WTC11 (cell line): ENCODE measurements around the gene ZNF705A. TPM values are rescaled to one million over a fixed set of nuclear protein-coding genes. Genes with fewer than 3 reads are reported as not detected.
"Not testable (repeated sequence)": the region's sequence is repeated elsewhere in the genome, so short reads cannot be mapped to it uniquely, and the experiment has no call there.

Experiments used
- ATAC-seq: fragments of 200-7000 bp; cut with Tn5 transposase; 2 replicates; pipeline ENCODE4 v1.10.0; 2021; ENCODE audit warnings: mild to moderate bottlenecking, moderate library complexity
- CTCF ChIA-PET: fragments of 300-600 bp; sonication (Branson Sonifier 250); formaldehyde crosslinking; loops from one replicate; lab custom pipeline; 2021; ENCODE audit warnings: antibody characterized with exemption; lab: Charles Lee
- POLR2A ChIA-PET: fragments of 350-600 bp; sonication (Branson Sonifier 250); formaldehyde crosslinking; loops from one replicate; lab custom pipeline; 2021; ENCODE audit warnings: antibody characterized with exemption; lab: Charles Lee
- DNase-seq: peaks from one replicate; pipeline ENCODE4 v3.0.0; 2021; ENCODE audit warnings: low spot score
- H3K27ac Mint-ChIP-seq: 2 replicates; pipeline ENCODE4 v1.8.0; 2021; ENCODE audit warnings: mixed read lengths
- H3K27me3 Mint-ChIP-seq: 2 replicates; pipeline ENCODE4 v1.8.0; 2021; ENCODE audit warnings: low read depth, mild to moderate bottlenecking, moderate library complexity, mixed read lengths
- H3K36me3 Mint-ChIP-seq: 2 replicates; pipeline ENCODE4 v1.8.0; 2021; ENCODE audit warnings: mixed read lengths
- H3K4me1 Mint-ChIP-seq: 2 replicates; pipeline ENCODE4 v1.8.0; 2022; ENCODE audit warnings: mixed read lengths
- H3K4me3 Mint-ChIP-seq: 2 replicates; pipeline ENCODE4 v1.8.0; 2021; ENCODE audit warnings: mild to moderate bottlenecking, moderate library complexity, mixed read lengths
- H3K9me3 Mint-ChIP-seq: 2 replicates; pipeline ENCODE4 v1.8.0; 2021; ENCODE audit warnings: mixed read lengths
- AR ChIP-seq: fragments of 250-450 bp; sonication (Bioruptor Pico); IDR thresholded peaks from 2 replicates; pipeline ENCODE4 v1.9.0; 2021; ENCODE audit warnings: mild to moderate bottlenecking
- CREM ChIP-seq: sonication (generic); formaldehyde crosslinking; IDR thresholded peaks from 2 replicates; pipeline ENCODE4 v1.8.1; 2022; ENCODE audit warnings: mild to moderate bottlenecking, missing genetic modification reagents, moderate library complexity
- CTCF ChIP-seq: fragments of 200-600 bp; IDR thresholded peaks from 2 replicates; pipeline ENCODE4 v1.8.0; 2022; ENCODE audit warnings: antibody characterized with exemption
- E2F1 ChIP-seq: sonication (generic); formaldehyde crosslinking; IDR thresholded peaks from 2 replicates; pipeline ENCODE4 v1.8.0; 2022; ENCODE audit warnings: mild to moderate bottlenecking, missing genetic modification reagents
- ETV6 ChIP-seq: sonication (generic); formaldehyde crosslinking; IDR thresholded peaks from 2 replicates; pipeline ENCODE4 v1.8.1; 2022; ENCODE audit warnings: mild to moderate bottlenecking, missing genetic modification reagents
- KAT7 ChIP-seq: sonication (generic); formaldehyde crosslinking; IDR thresholded peaks from 2 replicates; pipeline ENCODE4 v1.8.1; 2023; ENCODE audit warnings: missing genetic modification reagents, mild to moderate bottlenecking, borderline replicate concordance
- MXD4 ChIP-seq: fragments of 250-450 bp; sonication (Bioruptor Pico); IDR thresholded peaks from 2 replicates; pipeline ENCODE4 v1.8.0; 2021; ENCODE audit warnings: mild to moderate bottlenecking, moderate library complexity, borderline replicate concordance
- OVOL2 ChIP-seq: fragments of 250-450 bp; sonication (Bioruptor Pico); IDR thresholded peaks from 2 replicates; pipeline ENCODE4 v1.9.0; 2021; ENCODE audit warnings: mild to moderate bottlenecking, borderline replicate concordance
- SMAD4 ChIP-seq: sonication (generic); formaldehyde crosslinking; IDR thresholded peaks from 2 replicates; pipeline ENCODE4 v1.8.0; 2022; ENCODE audit warnings: mild to moderate bottlenecking, missing genetic modification reagents
- SOX15 ChIP-seq: fragments of 250-450 bp; sonication (Bioruptor Pico); IDR thresholded peaks from 2 replicates; pipeline ENCODE4 v1.9.0; 2021; ENCODE audit warnings: mild to moderate bottlenecking
- SP1 ChIP-seq: sonication (generic); formaldehyde crosslinking; conservative IDR thresholded peaks from 2 replicates; pipeline ENCODE4 v1.8.1; 2022; ENCODE audit warnings: missing genetic modification reagents
- STAT6 ChIP-seq: sonication (generic); formaldehyde crosslinking; conservative IDR thresholded peaks from 2 replicates; pipeline ENCODE4 v1.8.1; 2023; ENCODE audit warnings: mild to moderate bottlenecking, low read depth, missing genetic modification reagents, moderate library complexity
- TEAD4 ChIP-seq: sonication (generic); formaldehyde crosslinking; IDR thresholded peaks from 2 replicates; pipeline ENCODE4 v1.8.0; 2022; ENCODE audit warnings: mild to moderate bottlenecking, missing genetic modification reagents
- ZMAT4 ChIP-seq: fragments of 250-450 bp; sonication (Bioruptor Pico); IDR thresholded peaks from 2 replicates; pipeline ENCODE4 v1.9.0; 2021; ENCODE audit warnings: mild to moderate bottlenecking
- ZNF317 ChIP-seq: sonication (generic); formaldehyde crosslinking; IDR thresholded peaks from 2 replicates; pipeline ENCODE4 v1.8.1; 2023; ENCODE audit warnings: low read depth, mild to moderate bottlenecking, moderate library complexity, missing genetic modification reagents, borderline replicate concordance
- ZNF532 ChIP-seq: fragments of 250-450 bp; sonication (Bioruptor Pico); IDR thresholded peaks from 2 replicates; pipeline ENCODE4 v1.9.0; 2021; ENCODE audit warnings: mild to moderate bottlenecking, borderline replicate concordance
- total RNA-seq: library from RNA; stranded (reverse); gene quantifications from 3 replicates; pipeline ENCODE4 v1.2.3, GENCODE V29; 2021

The ZNF705A gene
- total RNA-seq, 1 experiment from 2014 or later = not detected

GRCh38 chr12:8222303-8222702, 65.5 kb downstream of the ZNF705A start:
- not testable (repeated sequence) for H3K9me3 Mint-ChIP-seq, H3K4me3 Mint-ChIP-seq, DNase-seq

GRCh38 chr12:8223646-8224045, 66.8 kb downstream of the ZNF705A start:
- DNase-seq, H3K27me3 Mint-ChIP-seq, H3K4me3 Mint-ChIP-seq, ATAC-seq, POLR2A ChIA-PET, H3K36me3 Mint-ChIP-seq, H3K9me3 Mint-ChIP-seq, CTCF ChIA-PET, H3K27ac Mint-ChIP-seq: not testable (repeated sequence)
- peaks cover 15% of the 10 kb centered on the region for H3K4me1 Mint-ChIP-seq

More at GRCh38 chr12:8222303-8222702, 65.5 kb downstream of the ZNF705A start:
- H3K27me3 Mint-ChIP-seq, POLR2A ChIA-PET, ATAC-seq, H3K27ac Mint-ChIP-seq, H3K36me3 Mint-ChIP-seq, CTCF ChIA-PET: not testable (repeated sequence)
- peaks cover 15% of the 10 kb centered on the region for H3K4me1 Mint-ChIP-seq

- CTCF ChIA-PET, H3K27me3 Mint-ChIP-seq, H3K4me1 Mint-ChIP-seq, DNase-seq, POLR2A ChIA-PET, H3K27ac Mint-ChIP-seq, H3K9me3 Mint-ChIP-seq, ATAC-seq, H3K4me3 Mint-ChIP-seq, H3K36me3 Mint-ChIP-seq: not testable (repeated sequence)
Observed at GRCh38 chr12:8224782-8225181, 68.0 kb downstream of the ZNF705A start.

- ChIA-PET CTCF (interaction anchor here (0.6 to 1.3 kb wide), 3 partner anchors 584 to 754 kb away, joined by 4 to 6 read pairs (median 4); partner anchors contain the start of gene M6PR), POLR2A (no interaction called here)
- H3K27me3 Mint-ChIP-seq = no peaks in the 10 kb centered on the region
- ATAC-seq (no peak), DNase-seq (no peak)
- H3K36me3 Mint-ChIP-seq = no peaks in the 10 kb centered on the region
- peaks cover 8% of the 10 kb centered on the region for H3K4me1 Mint-ChIP-seq
- no peak overlapping the region for H3K27ac Mint-ChIP-seq
- peaks cover 3% of the 10 kb centered on the region; the same call in 1 of the 2 replicates for H3K9me3 Mint-ChIP-seq
- no peak overlapping the region for H3K4me3 Mint-ChIP-seq
- TF ChIP-seq KAT7 (CRISPR knock-in tag) = no peak
- TF ChIP-seq OVOL2 (CRISPR knock-in tag) = no peak
- no peak for TF ChIP-seq TEAD4 (CRISPR knock-in tag)
- TF ChIP-seq ZNF317 (CRISPR knock-in tag) = no peak
- TF ChIP-seq CTCF = no peak
- no peak for TF ChIP-seq E2F1 (CRISPR knock-in tag)
- no peak for TF ChIP-seq SOX15 (CRISPR knock-in tag)
- no peak for TF ChIP-seq CREM (CRISPR knock-in tag)
- no peak for TF ChIP-seq SMAD4 (CRISPR knock-in tag)
- TF ChIP-seq ZNF532 = no peak
- no peak for TF ChIP-seq ZMAT4 (CRISPR knock-in tag)
- TF ChIP-seq ETV6 (CRISPR knock-in tag) = no peak
- no peak for TF ChIP-seq MXD4
- no peak for TF ChIP-seq SP1 (CRISPR knock-in tag)
- TF ChIP-seq STAT6 = no peak
- no peak for TF ChIP-seq AR (CRISPR knock-in tag)
Observed at GRCh38 chr12:8226355-8226754, 69.5 kb downstream of the ZNF705A start.
